SK-N-SH treated with all-trans-retinoic acid at 6 μM for 48 hours (cell line): ENCODE data around the gene RNF114.

Experiments used
- ATAC-seq: fragments of 200-7000 bp; cut with Tn5 transposase; 3 replicates; pipeline ENCODE4 v1.9.1; 2020; ENCODE audit warnings: mild to moderate bottlenecking, moderate library complexity
- ARNTL ChIP-seq: fragments of 450-650 bp; formaldehyde crosslinking; IDR thresholded peaks from 2 replicates; pipeline ENCODE4 v1.5.0; 2020; ENCODE audit warnings: low read depth, mild to moderate bottlenecking, moderate library complexity, borderline replicate concordance
- ESRRG ChIP-seq: fragments of 250-450 bp; sonication (Bioruptor Pico); IDR thresholded peaks from 2 replicates; pipeline ENCODE4 v1.6.1; 2021; ENCODE audit warnings: mild to moderate bottlenecking
- GLIS3 ChIP-seq: fragments of 250-450 bp; sonication (Bioruptor Pico); IDR thresholded peaks from 2 replicates; pipeline ENCODE4 v1.5.0; 2020; ENCODE audit warnings: mild to moderate bottlenecking, moderate library complexity
- POU6F1 ChIP-seq: fragments of 250-450 bp; sonication (Bioruptor Pico); IDR thresholded peaks from 2 replicates; pipeline ENCODE4 v1.8.0; 2021; ENCODE audit warnings: low read depth, mild to moderate bottlenecking, moderate library complexity, borderline replicate concordance
- PPARA ChIP-seq: fragments of 250-450 bp; sonication (Bioruptor Pico); IDR thresholded peaks from 2 replicates; pipeline ENCODE4 v1.5.0; 2020; ENCODE audit warnings: mild to moderate bottlenecking, borderline replicate concordance
- RARB ChIP-seq: fragments of 250-450 bp; sonication (Bioruptor Pico); IDR thresholded peaks from 2 replicates; pipeline ENCODE4 v1.8.0; 2021; ENCODE audit warnings: mild to moderate bottlenecking, moderate library complexity
- TCF4 ChIP-seq: fragments of 250-450 bp; sonication (Bioruptor Pico); IDR thresholded peaks from 2 replicates; pipeline ENCODE4 v1.8.0; 2021; ENCODE audit warnings: mild to moderate bottlenecking, moderate library complexity, borderline replicate concordance
- TOX ChIP-seq: fragments of 250-450 bp; sonication (Bioruptor Pico); IDR thresholded peaks from 2 replicates; pipeline ENCODE4 v1.8.0; 2021; ENCODE audit warnings: mild to moderate bottlenecking, moderate library complexity, borderline replicate concordance
- ZFP30 ChIP-seq: fragments of 450-650 bp; formaldehyde crosslinking; IDR thresholded peaks from 2 replicates; pipeline ENCODE4 v1.5.0; 2022; ENCODE audit warnings: mild to moderate bottlenecking, moderate library complexity
- ZNF565 ChIP-seq: fragments of 450-650 bp; formaldehyde crosslinking; conservative IDR thresholded peaks from 2 replicates; pipeline ENCODE4 v1.5.0; 2020; ENCODE audit warnings: low read depth, mild to moderate bottlenecking, moderate library complexity
- ZNF70 ChIP-seq: fragments of 450-650 bp; formaldehyde crosslinking; IDR thresholded peaks from 2 replicates; pipeline ENCODE4 v1.5.0; 2020; ENCODE audit warnings: mild to moderate bottlenecking, moderate library complexity
- ZNF8 ChIP-seq: fragments of 450-650 bp; formaldehyde crosslinking; IDR thresholded peaks from 2 replicates; pipeline ENCODE4 v1.5.0; 2020; ENCODE audit warnings: mild to moderate bottlenecking, moderate library complexity
- TF ChIP-seq, protein P1 (sequence below): fragments of 250-450 bp; sonication (Bioruptor Pico); IDR thresholded peaks from 2 replicates; pipeline ENCODE4 v1.5.0; 2020; ENCODE audit warnings: mild to moderate bottlenecking, moderate library complexity

Gene RNF114

DNA sequence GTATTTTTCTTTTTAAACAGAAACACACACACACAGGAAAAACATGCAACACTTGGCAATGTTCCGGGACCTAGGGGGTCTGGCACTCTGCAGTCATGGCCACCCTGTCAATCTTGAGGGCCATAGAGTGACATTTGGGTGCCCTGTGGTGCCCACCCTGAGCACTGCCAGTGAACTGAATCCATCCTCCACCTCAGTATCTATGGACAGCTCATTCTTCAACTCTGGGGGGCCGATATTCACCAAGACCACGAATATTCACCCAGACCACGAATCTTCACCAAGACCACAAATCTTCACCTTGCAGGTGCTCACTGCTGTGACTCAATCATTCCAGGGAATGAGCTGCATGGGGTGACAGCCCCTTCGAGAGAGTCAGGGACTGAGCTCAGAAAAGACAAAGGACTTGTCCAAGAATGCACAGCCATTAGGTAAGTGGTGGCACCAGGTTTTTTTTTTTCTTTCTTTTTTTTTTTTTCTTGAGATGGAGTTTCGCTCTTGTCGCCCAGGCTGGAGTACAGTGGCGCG is 65.7 kb downstream of the RNF114 start:
- ATAC-seq, result no peak

DNA sequence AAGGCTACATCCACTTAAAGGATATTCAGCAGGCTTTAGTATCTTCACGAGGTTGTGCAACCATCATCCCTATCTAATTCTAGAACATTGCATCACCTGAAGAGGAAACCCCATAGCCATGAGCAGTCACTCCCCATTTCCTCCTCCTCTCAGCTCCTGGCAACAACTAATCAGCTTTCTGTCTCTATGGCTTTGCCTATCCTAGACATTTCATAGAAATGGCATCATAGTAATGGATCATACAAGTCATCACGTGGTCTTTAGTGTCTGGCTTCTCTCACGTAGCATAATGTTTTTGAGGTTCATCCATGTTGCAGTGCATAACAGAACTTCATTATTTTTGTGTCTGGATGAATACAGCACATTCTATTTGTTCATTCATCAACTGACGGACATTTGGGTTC is 67.1 kb downstream of the RNF114 start:
- TF ChIP-seq ESRRG (CRISPR knock-in tag) (no peak), ARNTL (CRISPR knock-in tag) (no peak), TOX (CRISPR knock-in tag) (no peak), ZNF8 (no peak), ZNF565 (CRISPR knock-in tag) (no peak), POU6F1 (CRISPR knock-in tag) (no peak), TCF4 (CRISPR knock-in tag) (no peak), ZFP30 (CRISPR knock-in tag) (no peak)
- TF ChIP-seq, protein P1, sequence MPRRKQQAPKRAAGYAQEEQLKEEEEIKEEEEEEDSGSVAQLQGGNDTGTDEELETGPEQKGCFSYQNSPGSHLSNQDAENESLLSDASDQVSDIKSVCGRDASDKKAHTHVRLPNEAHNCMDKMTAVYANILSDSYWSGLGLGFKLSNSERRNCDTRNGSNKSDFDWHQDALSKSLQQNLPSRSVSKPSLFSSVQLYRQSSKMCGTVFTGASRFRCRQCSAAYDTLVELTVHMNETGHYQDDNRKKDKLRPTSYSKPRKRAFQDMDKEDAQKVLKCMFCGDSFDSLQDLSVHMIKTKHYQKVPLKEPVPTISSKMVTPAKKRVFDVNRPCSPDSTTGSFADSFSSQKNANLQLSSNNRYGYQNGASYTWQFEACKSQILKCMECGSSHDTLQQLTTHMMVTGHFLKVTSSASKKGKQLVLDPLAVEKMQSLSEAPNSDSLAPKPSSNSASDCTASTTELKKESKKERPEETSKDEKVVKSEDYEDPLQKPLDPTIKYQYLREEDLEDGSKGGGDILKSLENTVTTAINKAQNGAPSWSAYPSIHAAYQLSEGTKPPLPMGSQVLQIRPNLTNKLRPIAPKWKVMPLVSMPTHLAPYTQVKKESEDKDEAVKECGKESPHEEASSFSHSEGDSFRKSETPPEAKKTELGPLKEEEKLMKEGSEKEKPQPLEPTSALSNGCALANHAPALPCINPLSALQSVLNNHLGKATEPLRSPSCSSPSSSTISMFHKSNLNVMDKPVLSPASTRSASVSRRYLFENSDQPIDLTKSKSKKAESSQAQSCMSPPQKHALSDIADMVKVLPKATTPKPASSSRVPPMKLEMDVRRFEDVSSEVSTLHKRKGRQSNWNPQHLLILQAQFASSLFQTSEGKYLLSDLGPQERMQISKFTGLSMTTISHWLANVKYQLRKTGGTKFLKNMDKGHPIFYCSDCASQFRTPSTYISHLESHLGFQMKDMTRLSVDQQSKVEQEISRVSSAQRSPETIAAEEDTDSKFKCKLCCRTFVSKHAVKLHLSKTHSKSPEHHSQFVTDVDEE (CRISPR knock-in tag), result no peak
- no peak; the same call in 2 of the 3 replicates for ATAC-seq

More for the DNA sequence above, 65.7 kb downstream of the RNF114 start:
- TF ChIP-seq PPARA (CRISPR knock-in tag) (no peak), RARB (no peak), TCF4 (CRISPR knock-in tag) (no peak), ESRRG (CRISPR knock-in tag) (no peak), ARNTL (CRISPR knock-in tag) (no peak), ZNF70 (no peak), GLIS3 (no peak)
- TF ChIP-seq, protein P1 (CRISPR knock-in tag), result no peak
- TF ChIP-seq, all 23 proteins: peak for 0
